ENCODE data around the gene KATNB1. TPM values are rescaled to one million over a fixed set of nuclear protein-coding genes. Genes with fewer than 3 reads are reported as not detected.

Gene KATNB1
- total RNA-seq, 1 experiment from 2014 or later, result 60.4 TPM

GRCh38 chr16:57735755-57736418 lies at the start of gene KATNB1 (continued):
- peak; percentile 77; the same call in 1 of the 2 replicates for TF ChIP-seq FOXP1 (CRISPR knock-in tag; IDR thresholded peaks at IDR 0.05; ENCODE audit: borderline replicate concordance)

GRCh38 chr16:57686577-57686976 lies 49.0 kb upstream of the KATNB1 start:
- no peak for DNase-seq (ENCODE audit: low spot score)
- TF ChIP-seq USF1 (CRISPR knock-in tag; IDR thresholded peaks at IDR 0.05), result peak; percentile 64; the same call in 1 of the 2 replicates
- no peak for TF ChIP-seq IRF2 (CRISPR knock-in tag; IDR thresholded peaks at IDR 0.05; ENCODE audit: borderline replicate concordance, low read depth)

GRCh38 chr16:57687363-57687929 lies 48.1 kb upstream of the KATNB1 start:
- ATAC-seq, result no peak
- TF ChIP-seq CTCF (IDR thresholded peaks at IDR 0.05) (no peak), GRHL2 (CRISPR knock-in tag; IDR thresholded peaks at IDR 0.05; ENCODE audit: insufficient replicate concordance, severe bottlenecking) (no peak), TEAD1 (CRISPR knock-in tag; IDR thresholded peaks at IDR 0.05) (no peak), AR (CRISPR knock-in tag; IDR thresholded peaks at IDR 0.05) (no peak), PREB (CRISPR knock-in tag; IDR thresholded peaks at IDR 0.05; ENCODE audit: borderline replicate concordance) (no peak), ZNF121 (CRISPR knock-in tag; IDR thresholded peaks at IDR 0.05) (no peak), CREB1 (CRISPR knock-in tag; IDR thresholded peaks at IDR 0.05) (no peak), MYBL2 (CRISPR knock-in tag; IDR thresholded peaks at IDR 0.05) (no peak), CBFB (CRISPR knock-in tag; IDR thresholded peaks at IDR 0.05; ENCODE audit: low read depth) (no peak), ATF6 (CRISPR knock-in tag; IDR thresholded peaks at IDR 0.05) (no peak), NFE2L1 (CRISPR knock-in tag; IDR thresholded peaks at IDR 0.05) (no peak), ERG (CRISPR knock-in tag; IDR thresholded peaks at IDR 0.05) (no peak), ZNF232 (CRISPR knock-in tag; IDR thresholded peaks at IDR 0.05) (no peak), EMX1 (CRISPR knock-in tag; IDR thresholded peaks at IDR 0.05) (no peak), USF2 (CRISPR knock-in tag; IDR thresholded peaks at IDR 0.05) (no peak)
- H3K36me3 Mint-ChIP-seq, result no peaks in the 10 kb centered on the region
- POLR2A ChIA-PET, result no interaction called here
- no peaks in the 10 kb centered on the region; the same call in 1 of the 2 replicates for H3K27me3 Mint-ChIP-seq (ENCODE audit: low read depth)
- H3K9me3 Mint-ChIP-seq, result no peaks in the 10 kb centered on the region
- H3K4me3 Mint-ChIP-seq, result no peak overlapping the region
- H3K27ac Mint-ChIP-seq, result no peak overlapping the region
- no peak for DNase-seq (ENCODE audit: low spot score)
- CTCF ChIA-PET, result interaction anchor here (1.3 kb wide), 1 partner anchor 96 kb away, joined by 3 read pairs; no protein-coding TSS in a partner anchor
- peaks cover 17% of the 10 kb centered on the region for H3K4me1 Mint-ChIP-seq

More at GRCh38 chr16:57686577-57686976, 49.0 kb upstream of the KATNB1 start:
- no peaks in the 10 kb centered on the region for H3K9me3 Mint-ChIP-seq
- CTCF ChIA-PET, result interaction anchor here (1.3 kb wide), 1 partner anchor 95 kb away, joined by 3 read pairs; no protein-coding TSS in a partner anchor
- ATAC-seq, result no peak
- H3K27me3 Mint-ChIP-seq (ENCODE audit: low read depth), result no peaks in the 10 kb centered on the region; the same call in 1 of the 2 replicates
- H3K36me3 Mint-ChIP-seq, result no peaks in the 10 kb centered on the region
- peaks cover 17% of the 10 kb centered on the region for H3K4me1 Mint-ChIP-seq
- H3K27ac Mint-ChIP-seq, result no peak overlapping the region
- H3K4me3 Mint-ChIP-seq, result no peak overlapping the region
- POLR2A ChIA-PET, result no interaction called here
